Stimulated activated memory B cell treated with anti-CD40 and anti-IgM and Interleukin-4, amounts not matched to agents 10 μg/mL and 1 μg/mL and 100 μg/mL, for 72 hours (primary cell): Measurements from ENCODE around the gene PARD3.
A peak's percentile ranks its signal among the peaks of the same experiment; 100 is the strongest.
"Not testable (repeated sequence)": the region's sequence is repeated elsewhere in the genome, so short reads cannot be mapped to it uniquely, and the experiment has no call there.

Experiments used
- ATAC-seq: fragments of 150-1000 bp; cut with Tn5 transposase; 2 replicates; pipeline ENCODE4 v1.10.0; 2021
- H3K27ac Mint-ChIP-seq: one replicate; pipeline ENCODE4 v1.8.0; 2022; ENCODE audit warnings: mild to moderate bottlenecking, mixed read lengths
- H3K27me3 Mint-ChIP-seq: one replicate; pipeline ENCODE4 v1.8.0; 2022; ENCODE audit warnings: mixed read lengths
- H3K36me3 Mint-ChIP-seq: one replicate; pipeline ENCODE4 v1.8.0; 2022; ENCODE audit warnings: mixed read lengths
- H3K4me1 Mint-ChIP-seq: one replicate; pipeline ENCODE4 v1.8.0; 2022; ENCODE audit warnings: mixed read lengths
- H3K4me3 Mint-ChIP-seq: one replicate; pipeline ENCODE4 v1.8.0; 2022; ENCODE audit warnings: mild to moderate bottlenecking, moderate library complexity, mixed read lengths
- H3K9me3 Mint-ChIP-seq: one replicate; pipeline ENCODE4 v1.8.0; 2022; ENCODE audit warnings: mixed read lengths

PARD3 gene

GRCh38 chr10:34647875-34648865 is 166.9 kb downstream of the PARD3 start:
- Mint-ChIP-seq H3K27me3 (peaks cover 4% of the 10 kb centered on the region), H3K4me3 (no peak overlapping the region), H3K27ac (no peak overlapping the region), H3K9me3 (no peaks in the 10 kb centered on the region), H3K36me3 (no peaks in the 10 kb centered on the region), H3K4me1 (no peaks in the 10 kb centered on the region)
- ATAC-seq, result peak; percentile 22

GRCh38 chr10:34647160-34647559 is 167.9 kb downstream of the PARD3 start:
- Mint-ChIP-seq H3K4me3 (no peak overlapping the region), H3K9me3 (no peaks in the 10 kb centered on the region), H3K4me1 (no peaks in the 10 kb centered on the region), H3K27ac (no peak overlapping the region), H3K36me3 (no peaks in the 10 kb centered on the region), H3K27me3 (peaks cover 10% of the 10 kb centered on the region)
- no peak for ATAC-seq

GRCh38 chr10:34646331-34646730 is 168.8 kb downstream of the PARD3 start:
- H3K4me1 Mint-ChIP-seq, result no peaks in the 10 kb centered on the region
- H3K27ac Mint-ChIP-seq, result no peak overlapping the region
- no peak overlapping the region for H3K4me3 Mint-ChIP-seq
- H3K27me3 Mint-ChIP-seq, result peaks cover 10% of the 10 kb centered on the region
- H3K9me3 Mint-ChIP-seq, result no peaks in the 10 kb centered on the region
- H3K36me3 Mint-ChIP-seq, result no peaks in the 10 kb centered on the region
- no peak for ATAC-seq

- H3K27me3 Mint-ChIP-seq, result not testable (repeated sequence)
These were observed 170.3 kb downstream of the PARD3 start for GRCh38 chr10:34644815-34645214.

GRCh38 chr10:34644224-34644623 is 170.9 kb downstream of the PARD3 start:
- peaks cover 10% of the 10 kb centered on the region for H3K27me3 Mint-ChIP-seq
- no peak overlapping the region for H3K27ac Mint-ChIP-seq
- no peaks in the 10 kb centered on the region for H3K9me3 Mint-ChIP-seq
- no peak for ATAC-seq
- no peaks in the 10 kb centered on the region for H3K4me1 Mint-ChIP-seq
- no peaks in the 10 kb centered on the region for H3K36me3 Mint-ChIP-seq
- no peak overlapping the region for H3K4me3 Mint-ChIP-seq

More at GRCh38 chr10:34644815-34645214, 170.3 kb downstream of the PARD3 start:
- ATAC-seq, H3K9me3 Mint-ChIP-seq, H3K36me3 Mint-ChIP-seq, H3K27ac Mint-ChIP-seq, H3K4me1 Mint-ChIP-seq, H3K4me3 Mint-ChIP-seq: not testable (repeated sequence)

- Mint-ChIP-seq H3K4me1 (peaks cover 1% of the 10 kb centered on the region), H3K4me3 (no peak overlapping the region), H3K36me3 (no peaks in the 10 kb centered on the region), H3K9me3 (no peaks in the 10 kb centered on the region), H3K27ac (no peak overlapping the region), H3K27me3 (peaks cover 10% of the 10 kb centered on the region)
- ATAC-seq, result no peak
These were observed 171.5 kb downstream of the PARD3 start for GRCh38 chr10:34643620-34644019.

- Mint-ChIP-seq H3K4me3 (no peak overlapping the region), H3K4me1 (peaks cover 15% of the 10 kb centered on the region), H3K27ac (no peak overlapping the region), H3K27me3 (peaks cover 10% of the 10 kb centered on the region), H3K36me3 (no peaks in the 10 kb centered on the region), H3K9me3 (no peaks in the 10 kb centered on the region)
- ATAC-seq, result peak; percentile 62
These were observed 173.1 kb downstream of the PARD3 start for GRCh38 chr10:34641913-34642558.

- no peak overlapping the region for H3K27ac Mint-ChIP-seq
- H3K4me1 Mint-ChIP-seq, result peaks cover 22% of the 10 kb centered on the region
- no peaks in the 10 kb centered on the region for H3K9me3 Mint-ChIP-seq
- H3K4me3 Mint-ChIP-seq, result no peak overlapping the region
- H3K27me3 Mint-ChIP-seq, result peaks cover 10% of the 10 kb centered on the region
- H3K36me3 Mint-ChIP-seq, result no peaks in the 10 kb centered on the region
- ATAC-seq, result no peak
These were observed 173.8 kb downstream of the PARD3 start for GRCh38 chr10:34641147-34641912.

- H3K36me3 Mint-ChIP-seq, result no peaks in the 10 kb centered on the region
- ATAC-seq, result no peak
- H3K4me1 Mint-ChIP-seq, result peaks cover 24% of the 10 kb centered on the region
- peaks cover 9% of the 10 kb centered on the region for H3K27me3 Mint-ChIP-seq
- H3K9me3 Mint-ChIP-seq, result no peaks in the 10 kb centered on the region
- H3K4me3 Mint-ChIP-seq, result no peak overlapping the region
- no peak overlapping the region for H3K27ac Mint-ChIP-seq
These were observed 176.6 kb downstream of the PARD3 start for GRCh38 chr10:34638406-34639054.

- ATAC-seq, result peak; percentile 68
- H3K4me3 Mint-ChIP-seq, result peak overlapping the region; percentile 10
- no peaks in the 10 kb centered on the region for H3K9me3 Mint-ChIP-seq
- H3K36me3 Mint-ChIP-seq, result no peaks in the 10 kb centered on the region
- no peak overlapping the region for H3K27ac Mint-ChIP-seq
- no peaks in the 10 kb centered on the region for H3K27me3 Mint-ChIP-seq
- H3K4me1 Mint-ChIP-seq, result peaks cover 24% of the 10 kb centered on the region
These were observed 177.6 kb downstream of the PARD3 start for GRCh38 chr10:34637418-34637911.

- no peak overlapping the region for H3K4me3 Mint-ChIP-seq
- ATAC-seq, result no peak
- H3K27ac Mint-ChIP-seq, result no peak overlapping the region
- no peaks in the 10 kb centered on the region for H3K36me3 Mint-ChIP-seq
- peaks cover 24% of the 10 kb centered on the region for H3K4me1 Mint-ChIP-seq
- no peaks in the 10 kb centered on the region for H3K9me3 Mint-ChIP-seq
- no peaks in the 10 kb centered on the region for H3K27me3 Mint-ChIP-seq
These were observed 180.0 kb downstream of the PARD3 start for GRCh38 chr10:34635111-34635510.

- Mint-ChIP-seq H3K4me3 (no peak overlapping the region), H3K9me3 (no peaks in the 10 kb centered on the region), H3K4me1 (peaks cover 20% of the 10 kb centered on the region), H3K27ac (no peak overlapping the region), H3K36me3 (no peaks in the 10 kb centered on the region), H3K27me3 (no peaks in the 10 kb centered on the region)
- no peak for ATAC-seq
These were observed 181.7 kb downstream of the PARD3 start for GRCh38 chr10:34633374-34633773.

- Mint-ChIP-seq H3K36me3 (no peaks in the 10 kb centered on the region), H3K27me3 (peaks cover 8% of the 10 kb centered on the region), H3K4me3 (no peak overlapping the region), H3K4me1 (no peaks in the 10 kb centered on the region), H3K27ac (no peak overlapping the region), H3K9me3 (no peaks in the 10 kb centered on the region)
- no peak for ATAC-seq
These were observed 186.0 kb downstream of the PARD3 start for GRCh38 chr10:34629084-34629483.

- Mint-ChIP-seq H3K4me3 (no peak overlapping the region), H3K4me1 (no peaks in the 10 kb centered on the region), H3K27ac (no peak overlapping the region)
These were observed 186.8 kb downstream of the PARD3 start for GRCh38 chr10:34628174-34628796.

More at GRCh38 chr10:34628174-34628796, 186.8 kb downstream of the PARD3 start:
- no peak for ATAC-seq
- Mint-ChIP-seq H3K36me3 (no peaks in the 10 kb centered on the region), H3K9me3 (no peaks in the 10 kb centered on the region), H3K27me3 (peaks cover 8% of the 10 kb centered on the region)
